Activated gamma-delta T cell treated with Interleukin-2 at 50 U/mL for 16 hours (primary cell): ENCODE results near the gene FANK1.
"Not testable (repeated sequence)": the region's sequence is repeated elsewhere in the genome, so short reads cannot be mapped to it uniquely, and the experiment has no call there.

Experiments used
- DNase-seq: peaks from one replicate; pipeline ENCODE4 v3.0.0-alpha.2; 2020

Gene FANK1

GRCh38 chr10:125896088-125896934 lies at the start of gene FANK1:
TSS of gene FANK1 (plus strand) at chr10:125896564. CDS start at chr10:125896643, 79 bp downstream.
- DNase-seq = peak; percentile 76

GRCh38 chr10:125846894-125847293 lies 49.5 kb upstream of the FANK1 start:
- no peak for DNase-seq

GRCh38 chr10:125848371-125848770 lies 48.0 kb upstream of the FANK1 start:
- no peak for DNase-seq

- DNase-seq = no peak
These were observed 47.5 kb upstream of the FANK1 start for GRCh38 chr10:125848857-125849256.

GRCh38 chr10:125849448-125849847 lies 46.9 kb upstream of the FANK1 start:
- no peak for DNase-seq

- DNase-seq = no peak
These were observed 45.3 kb upstream of the FANK1 start for GRCh38 chr10:125850766-125851731.

GRCh38 chr10:125852487-125852886 lies 43.9 kb upstream of the FANK1 start:
- no peak for DNase-seq

- no peak for DNase-seq
These were observed 39.1 kb upstream of the FANK1 start for GRCh38 chr10:125857185-125857760.

- no peak for DNase-seq
These were observed 37.1 kb upstream of the FANK1 start for GRCh38 chr10:125859128-125859817.

GRCh38 chr10:125865120-125865519 lies 31.2 kb upstream of the FANK1 start:
- no peak for DNase-seq

GRCh38 chr10:125866421-125867029 lies 29.8 kb upstream of the FANK1 start:
- no peak for DNase-seq

GRCh38 chr10:125868372-125868975 lies 27.9 kb upstream of the FANK1 start:
- no peak for DNase-seq

- no peak for DNase-seq
These were observed 25.0 kb upstream of the FANK1 start for GRCh38 chr10:125871338-125871737.

- DNase-seq = no peak
These were observed 17.2 kb upstream of the FANK1 start for GRCh38 chr10:125878957-125879835.

GRCh38 chr10:125880719-125881118 lies 15.6 kb upstream of the FANK1 start:
- no peak for DNase-seq

- DNase-seq = no peak
These were observed 15.2 kb upstream of the FANK1 start, which contains the start of gene DHX32 for GRCh38 chr10:125881192-125881591. TSS of gene DHX32 (minus strand) at chr10:125881292. CDS start at chr10:125880824, 468 bp downstream.

GRCh38 chr10:125882596-125882995 lies 13.8 kb upstream of the FANK1 start:
- no peak for DNase-seq

- no peak for DNase-seq
These were observed 13.2 kb upstream of the FANK1 start for GRCh38 chr10:125883211-125883610.

- no peak for DNase-seq
These were observed 9.4 kb upstream of the FANK1 start for GRCh38 chr10:125886914-125887512.

GRCh38 chr10:125889441-125889840 lies 6.9 kb upstream of the FANK1 start:
- not testable (repeated sequence) for DNase-seq
